SK-N-SH (cell line): ENCODE data around the gene ANKS1B. TPM values are rescaled to one million over a fixed set of nuclear protein-coding genes. Genes with fewer than 3 reads are reported as not detected.

Source experiments
- CTCF ChIA-PET: fragments of 300-600, 350-600 bp; formaldehyde crosslinking; extraction: SDS; loops from one replicate; lab custom pipeline; 2021; lab: Yijun Ruan, JAX
- POLR2A ChIA-PET: fragments of 350-600 bp; sonication (Branson Sonifier 250); formaldehyde crosslinking; extraction: SDS; loops from one replicate; lab custom pipeline; 2020; ENCODE audit warnings: antibody characterized with exemption, inconsistent platforms; lab: Yijun Ruan, JAX
- DNase-seq: peaks from one replicate; pipeline ENCODE4 v3.0.0; 2012
- H2AFZ ChIP-seq: fragments of 200-600 bp; sonication (generic); 2 replicates; pipeline ENCODE4 v1.8.1; 2016; ENCODE audit warnings: antibody characterized with exemption, mild to moderate bottlenecking, low read depth
- H3F3A ChIP-seq: fragments of 200-600 bp; sonication (generic); replicated peaks from 2 replicates; pipeline ENCODE3; 2016; ENCODE audit warnings: antibody characterized with exemption, mild to moderate bottlenecking; ENCODE audit not compliant: insufficient read depth
- H3K27ac ChIP-seq, 2 experiments: fragments of 200-500 bp in 1 of 2; fragments of 200-600 bp in 1 of 2; sonication (Bioruptor generic) in 1 of 2; sonication (generic), shearing (Covaris generic) in 1 of 2; 2 replicates each; pipeline versions ENCODE4 v1.5.1 to v1.6.1; 2014 to 2016; ENCODE audit warnings: low read depth in 2 of 2, inconsistent platforms in 1 of 2, low read length in 1 of 2, mild to moderate bottlenecking in 1 of 2, mixed read lengths in 1 of 2
- H3K27me3 ChIP-seq: fragments of 200-600 bp; sonication (generic), shearing (Covaris generic); 2 replicates; pipeline ENCODE4 v1.6.1; 2016; ENCODE audit warnings: mixed run types; ENCODE audit not compliant: insufficient read depth
- H3K36me3 ChIP-seq, 2 experiments: fragments of 200-500 bp in 1 of 2; fragments of 200-600 bp in 1 of 2; sonication (Bioruptor generic) in 1 of 2; sonication (generic) in 1 of 2; replicated peaks in 1 of 2; 2 replicates each; pipeline versions ENCODE3 to v1.5.1; 2014 to 2016; ENCODE audit warnings: low read length in 1 of 2, mild to moderate bottlenecking in 1 of 2; ENCODE audit not compliant: insufficient read depth in 2 of 2, control insufficient read depth in 1 of 2
- H3K4me1 ChIP-seq, 2 experiments: fragments of 200-500 bp in 1 of 2; fragments of 200-600 bp in 1 of 2; sonication (Bioruptor generic) in 1 of 2; sonication (generic), shearing (Covaris generic) in 1 of 2; 2 replicates each; pipeline versions ENCODE4 v1.5.1 to v1.6.1; 2014 to 2016; ENCODE audit warnings: low read depth in 1 of 2, low read length in 1 of 2, mixed run types in 1 of 2; ENCODE audit not compliant: insufficient read depth in 2 of 2, control insufficient read depth in 1 of 2
- H3K4me2 ChIP-seq: fragments of 200-600 bp; sonication (generic), shearing (Covaris generic); 2 replicates; pipeline ENCODE4 v1.6.1; 2017; ENCODE audit warnings: mixed run types
- H3K4me3 ChIP-seq, 2 experiments: fragments of 200-500 bp in 1 of 2; fragments of 200-600 bp in 1 of 2; sonication (Bioruptor generic) in 1 of 2; sonication (generic), shearing (Covaris generic) in 1 of 2; 2 replicates each; pipeline versions ENCODE4 v1.5.1 to v1.8.1; 2014 to 2016; ENCODE audit warnings: low read depth in 2 of 2, inconsistent platforms in 1 of 2, low read length in 1 of 2, mild to moderate bottlenecking in 1 of 2, mixed read lengths in 1 of 2, moderate library complexity in 1 of 2
- H3K79me2 ChIP-seq: fragments of 200-600 bp; sonication (generic); 2 replicates; pipeline ENCODE4 v1.8.1; 2017; ENCODE audit warnings: mild to moderate bottlenecking; ENCODE audit not compliant: insufficient read depth
- H3K9ac ChIP-seq: fragments of 200-600 bp; sonication (generic); 2 replicates; pipeline ENCODE4 v1.6.1; 2017; ENCODE audit warnings: mixed run types
- H3K9me2 ChIP-seq: fragments of 200-600 bp; sonication (generic); 2 replicates; pipeline ENCODE4 v1.6.1; 2017; ENCODE audit warnings: mixed run types
- H3K9me3 ChIP-seq: fragments of 200-600 bp; sonication (generic); 2 replicates; pipeline ENCODE4 v1.6.1; 2017; ENCODE audit warnings: mixed run types, mild to moderate bottlenecking, moderate library complexity
- H4K20me1 ChIP-seq: fragments of 200-600 bp; sonication (generic); 2 replicates; pipeline ENCODE4 v1.6.1; 2017; ENCODE audit warnings: mild to moderate bottlenecking, mixed run types; ENCODE audit not compliant: insufficient read depth
- EP300 ChIP-seq, 2 experiments: IDR thresholded peaks; 2 replicates each; pipeline versions ENCODE4 v1.4.0 to v1.6.1; 2012; ENCODE audit warnings: borderline replicate concordance in 1 of 2, low read depth in 1 of 2, low read length in 1 of 2
- GABPA ChIP-seq: IDR thresholded peaks from 2 replicates; pipeline ENCODE4 v1.4.0; 2012; ENCODE audit warnings: low read depth, mild to moderate bottlenecking
- GATA2 ChIP-seq: sonication (generic); formaldehyde crosslinking; IDR thresholded peaks from 2 replicates; pipeline ENCODE4 v1.5.0; 2020; ENCODE audit warnings: mild to moderate bottlenecking, missing genetic modification reagents
- MAX ChIP-seq: IDR thresholded peaks from 2 replicates; pipeline ENCODE4 v1.4.0; 2012; ENCODE audit warnings: low read depth
- MEF2A ChIP-seq: IDR thresholded peaks from 2 replicates; pipeline ENCODE4 v1.4.0; 2012; ENCODE audit warnings: low read depth, borderline replicate concordance
- POLR2AphosphoS5 ChIP-seq: IDR thresholded peaks from 2 replicates; pipeline ENCODE4 v1.6.1; 2012; ENCODE audit warnings: low read depth, low read length
- RCOR1 ChIP-seq: fragments of 150-350 bp; IDR thresholded peaks from 2 replicates; pipeline ENCODE4 v1.6.1; 2017; ENCODE audit warnings: antibody characterized with exemption, low read length
- REST ChIP-seq: IDR thresholded peaks from 2 replicates; pipeline ENCODE4 v1.6.1; 2012; ENCODE audit warnings: mild to moderate bottlenecking, low read depth, low read length, moderate library complexity
- RXRA ChIP-seq: IDR thresholded peaks from 2 replicates; pipeline ENCODE4 v1.4.0; 2012; ENCODE audit warnings: low read depth, mild to moderate bottlenecking, borderline replicate concordance
- TAF1 ChIP-seq: IDR thresholded peaks from 2 replicates; pipeline ENCODE4 v1.6.1; 2012; ENCODE audit warnings: low read depth, mild to moderate bottlenecking, low read length, moderate library complexity, borderline replicate concordance
- TCF12 ChIP-seq: IDR thresholded peaks from 2 replicates; pipeline ENCODE4 v1.4.0; 2012
- WGBS: methylation state at CpG from one replicate; pipeline ENCODE4 v1.1.6; 2017; ENCODE audit warnings: low lambda C conversion rate; 5-methylcytosine and 5-hydroxymethylcytosine counted together
- polyA plus RNA-seq, 3 experiments: library from polyadenylated mRNA; depleted of rRNA; stranded (reverse); fragments of >200 nt; gene quantifications; 2 replicates each; pipeline ENCODE4 v1.2.3, GENCODE V29; 2012
- TF ChIP-seq, protein P1 (sequence below): fragments of 150-350 bp; IDR thresholded peaks from 2 replicates; pipeline ENCODE4 v1.6.1; 2017; ENCODE audit warnings: antibody characterized with exemption, low read length, low read depth, borderline replicate concordance
- TF ChIP-seq, protein P2 (sequence below): fragments of 200-600 bp; sonication (generic); IDR thresholded peaks from 2 replicates; pipeline ENCODE4 v1.6.1; 2017; ENCODE audit warnings: antibody characterized with exemption, mild to moderate bottlenecking, moderate library complexity

ANKS1B gene
- polyA plus RNA-seq, 1 of the 3 experiments (the other 2 are of a cell fraction) = 1.8 TPM

GRCh38 chr12:99146730-99147129 is 838.0 kb downstream of the ANKS1B start:
- TF ChIP-seq MAX (no peak), RXRA (no peak), REST (no peak), TAF1 (no peak), RCOR1 (no peak), POLR2AphosphoS5 (no peak), MEF2A (no peak), TCF12 (no peak), EP300 (IDR thresholded peaks at IDR 0.05; ENCODE audit: borderline replicate concordance in 1 of 2, low read depth in 1 of 2, low read length in 1 of 2) (no peak), GATA2 (CRISPR knock-in tag) (no peak), GABPA (no peak)
- TF ChIP-seq, protein P1, sequence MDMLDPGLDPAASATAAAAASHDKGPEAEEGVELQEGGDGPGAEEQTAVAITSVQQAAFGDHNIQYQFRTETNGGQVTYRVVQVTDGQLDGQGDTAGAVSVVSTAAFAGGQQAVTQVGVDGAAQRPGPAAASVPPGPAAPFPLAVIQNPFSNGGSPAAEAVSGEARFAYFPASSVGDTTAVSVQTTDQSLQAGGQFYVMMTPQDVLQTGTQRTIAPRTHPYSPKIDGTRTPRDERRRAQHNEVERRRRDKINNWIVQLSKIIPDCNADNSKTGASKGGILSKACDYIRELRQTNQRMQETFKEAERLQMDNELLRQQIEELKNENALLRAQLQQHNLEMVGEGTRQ = no peak
- TF ChIP-seq, protein P2, sequence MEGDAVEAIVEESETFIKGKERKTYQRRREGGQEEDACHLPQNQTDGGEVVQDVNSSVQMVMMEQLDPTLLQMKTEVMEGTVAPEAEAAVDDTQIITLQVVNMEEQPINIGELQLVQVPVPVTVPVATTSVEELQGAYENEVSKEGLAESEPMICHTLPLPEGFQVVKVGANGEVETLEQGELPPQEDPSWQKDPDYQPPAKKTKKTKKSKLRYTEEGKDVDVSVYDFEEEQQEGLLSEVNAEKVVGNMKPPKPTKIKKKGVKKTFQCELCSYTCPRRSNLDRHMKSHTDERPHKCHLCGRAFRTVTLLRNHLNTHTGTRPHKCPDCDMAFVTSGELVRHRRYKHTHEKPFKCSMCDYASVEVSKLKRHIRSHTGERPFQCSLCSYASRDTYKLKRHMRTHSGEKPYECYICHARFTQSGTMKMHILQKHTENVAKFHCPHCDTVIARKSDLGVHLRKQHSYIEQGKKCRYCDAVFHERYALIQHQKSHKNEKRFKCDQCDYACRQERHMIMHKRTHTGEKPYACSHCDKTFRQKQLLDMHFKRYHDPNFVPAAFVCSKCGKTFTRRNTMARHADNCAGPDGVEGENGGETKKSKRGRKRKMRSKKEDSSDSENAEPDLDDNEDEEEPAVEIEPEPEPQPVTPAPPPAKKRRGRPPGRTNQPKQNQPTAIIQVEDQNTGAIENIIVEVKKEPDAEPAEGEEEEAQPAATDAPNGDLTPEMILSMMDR = no peak
- Histone ChIP-seq H3K9ac (no peak overlapping the region), H3K27ac (no peak overlapping the region), H3K4me3 (no peak overlapping the region), H3K4me2 (no peak overlapping the region), H3K79me2 (no peaks in the 10 kb centered on the region), H2AFZ (no peak overlapping the region), H3F3A (no peaks in the 10 kb centered on the region), H3K36me3 (no peaks in the 10 kb centered on the region), H4K20me1 (no peaks in the 10 kb centered on the region), H3K9me3 (no peaks in the 10 kb centered on the region), H3K27me3 (no peaks in the 10 kb centered on the region), H3K9me2 (no peaks in the 10 kb centered on the region), H3K4me1 (no peaks in the 10 kb centered on the region)
- no peak for DNase-seq
- ChIA-PET CTCF (interaction anchor here (1.4 kb wide), 1 partner anchor 9 kb away, joined by 3 read pairs; no protein-coding TSS in a partner anchor), POLR2A (no interaction called here)
- 44% methylated on average over 5 of the region's 5 CpGs for WGBS
